Astrocyte (in vitro differentiated cells and primary cell): ENCODE results near the gene DPH2. TPM values are rescaled to one million over a fixed set of nuclear protein-coding genes. Genes with fewer than 3 reads are reported as not detected.
A peak's percentile ranks its signal among the peaks of the same experiment; 100 is the strongest.

Experiments
- DNase-seq: peaks from one replicate; pipeline ENCODE4 v3.0.0-alpha.2; 2010; ENCODE audit warnings: low read depth
- FAIRE-seq: peaks from 2 replicates; lab custom pipeline; 2011; peaks lifted over from hg19 to GRCh38; lab: Jason Lieb, UNC
- H2AFZ ChIP-seq: 2 replicates; pipeline ENCODE4 v1.6.0; 2012; ENCODE audit warnings: low read depth, low read length, inconsistent platforms
- H3K27ac ChIP-seq: 2 replicates; pipeline ENCODE4 v1.5.1; 2011; ENCODE audit warnings: low read depth, low read length, inconsistent platforms
- H3K27me3 ChIP-seq: 2 replicates; pipeline ENCODE4 v1.6.0; 2011; ENCODE audit warnings: low read length, inconsistent platforms; ENCODE audit not compliant: insufficient read depth
- H3K36me3 ChIP-seq: 2 replicates; pipeline ENCODE4 v1.5.1; 2011; ENCODE audit warnings: low read length, inconsistent platforms; ENCODE audit not compliant: insufficient read depth
- H3K4me1 ChIP-seq: 2 replicates; pipeline ENCODE4 v1.5.1; 2011; ENCODE audit warnings: low read length, inconsistent platforms; ENCODE audit not compliant: insufficient read depth
- H3K4me2 ChIP-seq: 2 replicates; pipeline ENCODE4 v1.6.0; 2012; ENCODE audit warnings: low read length, inconsistent platforms
- H3K4me3 ChIP-seq: 2 replicates; pipeline ENCODE4 v1.5.1; 2011; ENCODE audit warnings: low read depth, mild to moderate bottlenecking, low read length, inconsistent platforms; ENCODE audit not compliant: insufficient read depth
- H3K79me2 ChIP-seq: 2 replicates; pipeline ENCODE4 v1.6.0; 2012; ENCODE audit warnings: mild to moderate bottlenecking, low read length, inconsistent platforms; ENCODE audit not compliant: insufficient read depth
- H3K9ac ChIP-seq: 2 replicates; pipeline ENCODE4 v1.6.0; 2012; ENCODE audit warnings: mild to moderate bottlenecking, low read length, inconsistent platforms
- H3K9me3 ChIP-seq: 2 replicates; pipeline ENCODE4 v1.5.1; 2012; ENCODE audit warnings: low read depth, mild to moderate bottlenecking, low read length, inconsistent platforms; ENCODE audit not compliant: insufficient read depth
- H4K20me1 ChIP-seq: 2 replicates; pipeline ENCODE4 v1.6.0; 2012; ENCODE audit warnings: low read length, inconsistent platforms; ENCODE audit not compliant: insufficient read depth
- H3K27ac Mint-ChIP-seq: one replicate; pipeline ENCODE4 v1.8.0; 2021; ENCODE audit warnings: mild to moderate bottlenecking, mixed read lengths; ENCODE audit not compliant: unreplicated experiment
- H3K27me3 Mint-ChIP-seq: one replicate; pipeline ENCODE4 v1.8.0; 2021; ENCODE audit warnings: low read depth, mixed read lengths; ENCODE audit not compliant: unreplicated experiment
- H3K36me3 Mint-ChIP-seq: one replicate; pipeline ENCODE4 v1.8.0; 2021; ENCODE audit warnings: low read depth, mixed read lengths; ENCODE audit not compliant: unreplicated experiment
- H3K4me1 Mint-ChIP-seq: one replicate; pipeline ENCODE4 v1.8.0; 2021; ENCODE audit warnings: low read depth, mixed read lengths; ENCODE audit not compliant: unreplicated experiment
- H3K4me3 Mint-ChIP-seq: one replicate; pipeline ENCODE4 v1.8.0; 2021; ENCODE audit warnings: mild to moderate bottlenecking, moderate library complexity, mixed read lengths; ENCODE audit not compliant: unreplicated experiment
- H3K9me3 Mint-ChIP-seq: one replicate; pipeline ENCODE4 v1.8.0; 2021; ENCODE audit warnings: mild to moderate bottlenecking, mixed read lengths; ENCODE audit not compliant: unreplicated experiment
- CTCF ChIP-seq: IDR thresholded peaks from 2 replicates; pipeline ENCODE4 v1.5.1; 2011; ENCODE audit warnings: low read depth, mild to moderate bottlenecking, inconsistent platforms, low read length, moderate library complexity; ENCODE audit not compliant: insufficient read depth
- EZH2 ChIP-seq: IDR thresholded peaks from 2 replicates; pipeline ENCODE4 v1.6.1; 2012; ENCODE audit warnings: mild to moderate bottlenecking, low read length, inconsistent platforms; ENCODE audit not compliant: insufficient read depth
- total RNA-seq: library from RNA; stranded (reverse); gene quantifications from 2 replicates; pipeline ENCODE4 v1.2.1, GENCODE V29; 2021

The DPH2 gene
- total RNA-seq, 1 donor from 2014 or later: 31.6 TPM

GRCh38 chr1:43973981-43974442, 4.2 kb downstream of the DPH2 start:
- Mint-ChIP-seq H3K27me3 (no peaks in the 10 kb centered on the region), H3K9me3 (no peaks in the 10 kb centered on the region), H3K4me3 (peak overlapping the region; percentile 88), H3K36me3 (peaks cover 16% of the 10 kb centered on the region), H3K27ac (peak overlapping the region; percentile 15), H3K4me1 (peaks cover 35% of the 10 kb centered on the region)
- Histone ChIP-seq H3K9ac (peak overlapping the region; percentile 90), H3K4me1 (peaks cover 37% of the 10 kb centered on the region), H3K9me3 (no peaks in the 10 kb centered on the region), H3K27ac (peak overlapping the region; percentile 79), H4K20me1 (peaks cover 40% of the 10 kb centered on the region), H3K79me2 (peaks cover 59% of the 10 kb centered on the region), H3K36me3 (peaks cover 22% of the 10 kb centered on the region), H3K27me3 (no peaks in the 10 kb centered on the region), H3K4me2 (peak overlapping the region; percentile 97), H2AFZ (peak overlapping the region; percentile 94), H3K4me3 (peak overlapping the region; percentile 80)
- FAIRE-seq (no peak), DNase-seq (no peak)
- TF ChIP-seq EZH2: no peak
- TF ChIP-seq CTCF: no peak

- H3K27me3 Mint-ChIP-seq: no peaks in the 10 kb centered on the region
- H3K79me2 ChIP-seq: peaks cover 59% of the 10 kb centered on the region
- no peaks in the 10 kb centered on the region for H3K9me3 Mint-ChIP-seq
These were observed 4.8 kb downstream of the DPH2 start, which contains the start of gene ATP6V0B for GRCh38 chr1:43974443-43975248. ATP6V0B (plus strand) TSS chr1:43974960; CDS start chr1:43975041, 81 bp downstream.

More at GRCh38 chr1:43974443-43975248, 4.8 kb downstream of the DPH2 start, which contains the start of gene ATP6V0B:
- Histone ChIP-seq H3K9ac (peak within 1 kb of the TSS; percentile 90), H3K9me3 (no peaks in the 10 kb centered on the region), H3K4me3 (peak within 1 kb of the TSS; percentile 80), H2AFZ (peak within 1 kb of the TSS; percentile 94), H3K4me1 (peaks cover 37% of the 10 kb centered on the region), H4K20me1 (peaks cover 40% of the 10 kb centered on the region), H3K36me3 (peaks cover 22% of the 10 kb centered on the region), H3K4me2 (peak within 1 kb of the TSS; percentile 97), H3K27me3 (no peaks in the 10 kb centered on the region), H3K27ac (peak within 1 kb of the TSS; percentile 79)
- Mint-ChIP-seq H3K27ac (peak within 1 kb of the TSS; percentile 81), H3K36me3 (peaks cover 16% of the 10 kb centered on the region), H3K4me3 (peak within 1 kb of the TSS; percentile 88), H3K4me1 (peaks cover 34% of the 10 kb centered on the region)
- DNase-seq: peak; percentile 79
- FAIRE-seq: no peak
- TF ChIP-seq EZH2 (no peak), CTCF (no peak)
